Calu3 (cell line): ENCODE results near the gene PCDH9. TPM values are rescaled to one million over a fixed set of nuclear protein-coding genes. Genes with fewer than 3 reads are reported as not detected.
"Not testable (repeated sequence)": the region's sequence is repeated elsewhere in the genome, so short reads cannot be mapped to it uniquely, and the experiment has no call there.

Experiments
- BruUV-seq: library from RNA; stranded (reverse); fragments of 400-500 nt; replicated peaks from 2 replicates; lab custom pipeline; 2021; lab: Mats Ljungman, UMichigan
- CTCF ChIA-PET: fragments of 300-600 bp; sonication (Branson Sonifier 250); formaldehyde crosslinking; loops from one replicate; lab custom pipeline; 2022; ENCODE audit warnings: antibody characterized with exemption; lab: Charles Lee
- DNase-seq: peaks from one replicate; pipeline ENCODE4 v3.0.0; 2022
- H3K27ac Mint-ChIP-seq: one replicate; pipeline ENCODE4 v1.8.0; 2022; ENCODE audit warnings: mixed read lengths; ENCODE audit not compliant: unreplicated experiment
- H3K27me3 Mint-ChIP-seq: one replicate; pipeline ENCODE4 v1.8.0; 2022; ENCODE audit warnings: mixed read lengths; ENCODE audit not compliant: unreplicated experiment
- H3K36me3 Mint-ChIP-seq: one replicate; pipeline ENCODE4 v1.8.0; 2022; ENCODE audit warnings: mild to moderate bottlenecking, moderate library complexity, mixed read lengths; ENCODE audit not compliant: insufficient read depth, unreplicated experiment
- H3K4me1 Mint-ChIP-seq: one replicate; pipeline ENCODE4 v1.8.0; 2022; ENCODE audit warnings: mild to moderate bottlenecking, low read depth, mixed read lengths; ENCODE audit not compliant: unreplicated experiment
- H3K4me3 Mint-ChIP-seq: one replicate; pipeline ENCODE4 v1.8.0; 2022; ENCODE audit warnings: mild to moderate bottlenecking, low read depth, moderate library complexity, mixed read lengths; ENCODE audit not compliant: unreplicated experiment
- H3K9me3 Mint-ChIP-seq: one replicate; pipeline ENCODE4 v1.8.0; 2022; ENCODE audit warnings: low read depth, mixed read lengths; ENCODE audit not compliant: unreplicated experiment
- intact Hi-C: fragments of 100-400 bp; cut with micrococcal nuclease; formaldehyde crosslinking; loops from one replicate; pipeline ENCODE4 v1.10.0; 2022; ENCODE audit not compliant: unreplicated experiment
- total RNA-seq: library from RNA; stranded (reverse); gene quantifications from 2 replicates; pipeline ENCODE4 v1.2.3, GENCODE V29; 2022
- TF ChIP-seq, protein P1 (sequence below): fragments of 200-600 bp; IDR thresholded peaks from one replicate; pipeline ENCODE4 v1.8.0; 2022; ENCODE audit warnings: antibody characterized with exemption; ENCODE audit not compliant: unreplicated experiment

PCDH9 gene
- total RNA-seq, 1 experiment from 2014 or later: 1.3 TPM

DNA sequence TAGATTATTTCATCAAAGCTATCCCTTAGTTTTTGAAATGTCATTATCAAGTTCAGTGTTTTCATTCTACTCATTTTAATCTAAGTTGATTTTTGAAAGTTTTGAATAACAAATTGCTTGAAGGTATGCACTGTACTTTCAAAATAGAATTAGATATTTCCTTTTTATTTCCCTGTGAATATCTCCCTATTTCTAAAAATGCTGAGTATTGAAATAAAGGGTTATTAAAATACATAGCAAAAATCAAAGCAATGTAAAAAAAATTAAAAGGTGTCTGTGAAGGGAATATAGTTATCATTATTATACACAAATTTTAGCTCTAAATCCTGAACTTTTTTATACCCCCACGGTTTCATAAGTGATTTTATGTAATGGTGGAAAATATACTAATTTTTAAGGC is 967.8 kb downstream of the PCDH9 start:
- DNase-seq: no peak
- CTCF ChIA-PET: no interaction called here
- intact Hi-C loops: no loop called here
- no peaks in the 10 kb centered on the region for H3K4me1 Mint-ChIP-seq
- H3K27me3 Mint-ChIP-seq: no peaks in the 10 kb centered on the region
- H3K9me3 Mint-ChIP-seq: no peaks in the 10 kb centered on the region
- H3K4me3 Mint-ChIP-seq: no peak overlapping the region
- no peak overlapping the region for H3K27ac Mint-ChIP-seq
- H3K36me3 Mint-ChIP-seq: no peaks in the 10 kb centered on the region
- TF ChIP-seq, protein P1, sequence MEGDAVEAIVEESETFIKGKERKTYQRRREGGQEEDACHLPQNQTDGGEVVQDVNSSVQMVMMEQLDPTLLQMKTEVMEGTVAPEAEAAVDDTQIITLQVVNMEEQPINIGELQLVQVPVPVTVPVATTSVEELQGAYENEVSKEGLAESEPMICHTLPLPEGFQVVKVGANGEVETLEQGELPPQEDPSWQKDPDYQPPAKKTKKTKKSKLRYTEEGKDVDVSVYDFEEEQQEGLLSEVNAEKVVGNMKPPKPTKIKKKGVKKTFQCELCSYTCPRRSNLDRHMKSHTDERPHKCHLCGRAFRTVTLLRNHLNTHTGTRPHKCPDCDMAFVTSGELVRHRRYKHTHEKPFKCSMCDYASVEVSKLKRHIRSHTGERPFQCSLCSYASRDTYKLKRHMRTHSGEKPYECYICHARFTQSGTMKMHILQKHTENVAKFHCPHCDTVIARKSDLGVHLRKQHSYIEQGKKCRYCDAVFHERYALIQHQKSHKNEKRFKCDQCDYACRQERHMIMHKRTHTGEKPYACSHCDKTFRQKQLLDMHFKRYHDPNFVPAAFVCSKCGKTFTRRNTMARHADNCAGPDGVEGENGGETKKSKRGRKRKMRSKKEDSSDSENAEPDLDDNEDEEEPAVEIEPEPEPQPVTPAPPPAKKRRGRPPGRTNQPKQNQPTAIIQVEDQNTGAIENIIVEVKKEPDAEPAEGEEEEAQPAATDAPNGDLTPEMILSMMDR: no peak
- BruUV-seq: no TSS peak

DNA sequence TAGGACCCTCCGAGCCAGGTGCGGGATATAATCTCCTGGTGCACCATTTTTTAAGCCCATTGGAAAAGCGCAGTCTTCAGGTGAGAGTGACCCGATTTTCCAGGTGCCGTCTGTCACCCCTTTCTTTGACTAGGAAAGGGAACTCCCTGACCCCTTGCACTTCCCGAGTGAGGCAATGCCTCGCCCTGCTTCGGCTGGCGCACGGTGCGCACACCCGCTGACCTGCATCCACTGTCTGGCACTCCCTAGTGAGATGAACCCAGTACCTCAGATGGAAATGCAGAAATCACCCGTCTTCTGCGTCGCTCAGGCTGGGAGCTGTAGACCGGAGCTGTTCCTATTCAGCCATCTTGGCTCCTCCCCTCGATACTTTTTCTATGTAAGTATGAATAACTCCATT is 970.7 kb downstream of the PCDH9 start:
- DNase-seq, H3K9me3 Mint-ChIP-seq, H3K4me3 Mint-ChIP-seq, CTCF ChIA-PET, H3K36me3 Mint-ChIP-seq, H3K27me3 Mint-ChIP-seq, H3K27ac Mint-ChIP-seq, H3K4me1 Mint-ChIP-seq, intact Hi-C loops, BruUV-seq: not testable (repeated sequence)
